A673 (cell line): ENCODE measurements around the gene TAB3.

ENCODE experiments used
- CTCF ChIP-seq: fragments of 300-800, 200-600 bp; sonication (generic); conservative IDR thresholded peaks from 2 replicates; pipeline ENCODE4 v1.5.1; 2017; ENCODE audit warnings: low read depth, mild to moderate bottlenecking, antibody characterized with exemption, low read length, moderate library complexity, mixed read lengths
- EZH2 ChIP-seq: fragments of 200-600 bp; sonication (generic); IDR thresholded peaks from 2 replicates; pipeline ENCODE4 v1.6.1; 2017; ENCODE audit warnings: borderline replicate concordance, low read depth, mild to moderate bottlenecking, mixed read lengths, antibody characterized with exemption, low read length; ENCODE audit not compliant: poor library complexity, severe bottlenecking

GRCh38 chrX:30822764-30823163 lies 66.3 kb downstream of the TAB3 start:
- TF ChIP-seq CTCF (no peak), EZH2 (no peak)
